Vagina (tissue), 2 donors: Measurements from ENCODE around the gene TSHZ3.

Experiments used
- POLR2A ChIP-seq, 2 donors: fragments of 450-650 bp; IDR thresholded peaks; one replicate each; pipeline ENCODE4 v1.6.1; 2017; ENCODE audit warnings: antibody characterized with exemption in 2 of 2, mild to moderate bottlenecking in 2 of 2, moderate library complexity in 2 of 2
- POLR2AphosphoS5 ChIP-seq, 2 donors: sonication (generic); formaldehyde crosslinking; IDR thresholded peaks; one replicate each; pipeline ENCODE4 v1.9.0; 2017; ENCODE audit warnings: antibody characterized with exemption in 2 of 2, mild to moderate bottlenecking in 2 of 2, low read depth in 1 of 2; ENCODE audit not compliant: insufficient read depth in 1 of 2
- TF ChIP-seq, protein P1 (sequence below), 3 experiments: fragments of 450-650 bp in 2 of 3; fragments of 200-600 bp in 1 of 3; sonication (generic) in 1 of 3; IDR thresholded peaks; one replicate each; pipeline ENCODE4 v1.5.1; 2017 to 2019; ENCODE audit warnings: antibody characterized with exemption in 3 of 3, mild to moderate bottlenecking in 2 of 3, moderate library complexity in 2 of 3

DNA sequence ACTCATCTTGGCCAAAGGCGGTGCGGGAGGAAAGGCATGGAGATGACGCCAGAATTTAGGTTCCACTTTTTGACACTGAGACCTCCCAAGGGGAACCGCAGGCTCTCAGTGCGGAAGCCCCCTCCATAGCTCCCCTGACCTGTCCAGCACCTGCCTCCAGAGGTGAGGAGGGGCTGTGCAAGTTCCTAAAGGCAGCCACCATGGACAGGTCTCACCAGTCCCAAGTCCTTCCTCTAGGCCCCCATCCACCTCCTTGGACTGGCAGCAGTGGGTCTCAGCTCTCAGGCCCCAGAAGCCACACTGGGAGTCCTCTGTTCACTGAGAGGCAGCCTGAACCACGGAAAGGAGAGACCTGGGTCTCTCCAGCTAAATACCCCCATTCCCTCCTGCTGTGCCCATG lies 31.6 kb upstream of the TSHZ3 start:
- no peak for TF ChIP-seq POLR2A (IDR thresholded peaks at IDR 0.05)
- TF ChIP-seq, protein P1, sequence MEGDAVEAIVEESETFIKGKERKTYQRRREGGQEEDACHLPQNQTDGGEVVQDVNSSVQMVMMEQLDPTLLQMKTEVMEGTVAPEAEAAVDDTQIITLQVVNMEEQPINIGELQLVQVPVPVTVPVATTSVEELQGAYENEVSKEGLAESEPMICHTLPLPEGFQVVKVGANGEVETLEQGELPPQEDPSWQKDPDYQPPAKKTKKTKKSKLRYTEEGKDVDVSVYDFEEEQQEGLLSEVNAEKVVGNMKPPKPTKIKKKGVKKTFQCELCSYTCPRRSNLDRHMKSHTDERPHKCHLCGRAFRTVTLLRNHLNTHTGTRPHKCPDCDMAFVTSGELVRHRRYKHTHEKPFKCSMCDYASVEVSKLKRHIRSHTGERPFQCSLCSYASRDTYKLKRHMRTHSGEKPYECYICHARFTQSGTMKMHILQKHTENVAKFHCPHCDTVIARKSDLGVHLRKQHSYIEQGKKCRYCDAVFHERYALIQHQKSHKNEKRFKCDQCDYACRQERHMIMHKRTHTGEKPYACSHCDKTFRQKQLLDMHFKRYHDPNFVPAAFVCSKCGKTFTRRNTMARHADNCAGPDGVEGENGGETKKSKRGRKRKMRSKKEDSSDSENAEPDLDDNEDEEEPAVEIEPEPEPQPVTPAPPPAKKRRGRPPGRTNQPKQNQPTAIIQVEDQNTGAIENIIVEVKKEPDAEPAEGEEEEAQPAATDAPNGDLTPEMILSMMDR (IDR thresholded peaks at IDR 0.05): no peak
- no peak for TF ChIP-seq POLR2AphosphoS5 (IDR thresholded peaks at IDR 0.05; ENCODE audit: insufficient read depth in 1 of 2, low read depth in 1 of 2)
